ENCODE measurements around the gene RIN3.

DNA sequence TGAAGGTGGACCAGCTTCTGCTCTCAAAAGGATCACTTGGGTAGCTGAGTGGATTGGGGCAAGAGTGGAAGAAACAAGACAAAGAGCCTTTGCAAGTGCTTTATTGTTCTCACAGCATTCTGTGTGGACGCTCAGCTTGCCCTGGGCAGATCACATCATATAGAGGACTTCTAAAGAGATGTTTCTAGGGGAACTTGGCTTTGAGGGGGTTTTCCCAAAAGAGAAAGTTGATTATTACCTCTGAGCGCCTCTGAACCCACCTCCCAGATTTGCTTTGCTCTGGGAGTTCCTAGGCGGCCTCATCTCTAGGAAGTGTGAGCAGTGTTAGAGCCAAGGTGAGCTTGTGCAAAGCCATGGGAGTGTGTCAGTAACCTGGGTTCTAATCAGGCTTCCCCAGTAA, 81.7 kb downstream of the RIN3 start:
- TF ChIP-seq, protein P1, sequence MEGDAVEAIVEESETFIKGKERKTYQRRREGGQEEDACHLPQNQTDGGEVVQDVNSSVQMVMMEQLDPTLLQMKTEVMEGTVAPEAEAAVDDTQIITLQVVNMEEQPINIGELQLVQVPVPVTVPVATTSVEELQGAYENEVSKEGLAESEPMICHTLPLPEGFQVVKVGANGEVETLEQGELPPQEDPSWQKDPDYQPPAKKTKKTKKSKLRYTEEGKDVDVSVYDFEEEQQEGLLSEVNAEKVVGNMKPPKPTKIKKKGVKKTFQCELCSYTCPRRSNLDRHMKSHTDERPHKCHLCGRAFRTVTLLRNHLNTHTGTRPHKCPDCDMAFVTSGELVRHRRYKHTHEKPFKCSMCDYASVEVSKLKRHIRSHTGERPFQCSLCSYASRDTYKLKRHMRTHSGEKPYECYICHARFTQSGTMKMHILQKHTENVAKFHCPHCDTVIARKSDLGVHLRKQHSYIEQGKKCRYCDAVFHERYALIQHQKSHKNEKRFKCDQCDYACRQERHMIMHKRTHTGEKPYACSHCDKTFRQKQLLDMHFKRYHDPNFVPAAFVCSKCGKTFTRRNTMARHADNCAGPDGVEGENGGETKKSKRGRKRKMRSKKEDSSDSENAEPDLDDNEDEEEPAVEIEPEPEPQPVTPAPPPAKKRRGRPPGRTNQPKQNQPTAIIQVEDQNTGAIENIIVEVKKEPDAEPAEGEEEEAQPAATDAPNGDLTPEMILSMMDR (conservative IDR thresholded peaks at IDR 0.05; ENCODE audit: low read depth, low read length) = no peak
- TF ChIP-seq EZH2 (IDR thresholded peaks at IDR 0.05; ENCODE audit: borderline replicate concordance, low read depth, low read length, poor library complexity, severe bottlenecking) = no peak
